ENCODE measurements around the gene U2AF1L4. TPM values are rescaled to one million over a fixed set of nuclear protein-coding genes. Genes with fewer than 3 reads are reported as not detected.

Gene U2AF1L4
- total and polyA plus RNA-seq, 9 donors = 10.6 to 17.6 (median 14.1) TPM

DNA sequence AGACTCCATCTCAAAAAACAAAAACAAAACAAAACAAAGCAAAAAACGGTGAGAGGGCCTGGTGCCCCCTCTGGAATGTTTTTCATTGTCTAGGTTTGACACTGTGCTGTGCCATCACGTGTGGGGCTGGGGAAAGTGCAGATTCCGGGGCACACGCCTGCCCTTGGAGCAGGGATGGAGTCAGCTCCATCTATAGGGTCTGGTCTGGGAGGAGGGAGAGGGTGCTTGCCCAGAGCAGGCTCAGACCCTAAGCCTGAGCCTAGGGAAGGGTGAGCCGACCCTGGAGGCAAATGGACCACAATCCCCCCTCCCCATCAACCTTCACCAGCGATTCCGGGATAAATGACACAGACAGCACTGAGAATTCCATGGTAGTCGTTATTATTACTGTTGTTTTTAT, 51.8 kb downstream of the U2AF1L4 start:
- no peaks in the 10 kb centered on the region for H3K36me3 ChIP-seq (ENCODE audit: control insufficient read depth, insufficient read depth, low read length)
- no peak for DNase-seq
- no peak overlapping the region for H3K4me3 ChIP-seq (ENCODE audit: low read length)
- H3K9me3 ChIP-seq (replicated peaks; ENCODE audit: control insufficient read depth, low read depth, low read length) = no peaks in the 10 kb centered on the region
- H3K4me1 ChIP-seq (ENCODE audit: control insufficient read depth, insufficient read depth, low read length) = no peaks in the 10 kb centered on the region
- H3K27ac ChIP-seq (ENCODE audit: low read length) = no peak overlapping the region
- no CpG with 5 or more reads among the region's 8 CpGs for WGBS (ENCODE audit: insufficient coverage)
- no peaks in the 10 kb centered on the region for H3K27me3 ChIP-seq (ENCODE audit: control insufficient read depth, insufficient read depth, low read length)

Other genes starting within 250 kb of the U2AF1L4 start
- 2.0 TPM for gene DMKN, start 231.8 kb downstream of the U2AF1L4 start, total RNA-seq
- 10 to 100 TPM in 1 of 8 donors, 1 to 10 TPM in 7; 1.1 to 22.6 (median 2.1) TPM for gene DMKN, start 231.8 kb downstream of the U2AF1L4 start, polyA plus RNA-seq (ENCODE audit: insufficient read depth in 1 of 8, insufficient read length in 8 of 8, low replicate concordance in 1 of 8)
- not detected for gene SBSN, start 217.1 kb downstream of the U2AF1L4 start, total RNA-seq
- 1 to 10 TPM in 1 of 8 donors, under 1 TPM in 3, not detected in 4; 0.10 to 5.1 (median 0.40) TPM for gene SBSN, start 217.1 kb downstream of the U2AF1L4 start, polyA plus RNA-seq (ENCODE audit: insufficient read depth in 1 of 8, insufficient read length in 8 of 8, low replicate concordance in 1 of 8)
- not detected for gene GAPDHS, start 212.0 kb downstream of the U2AF1L4 start, total RNA-seq
- gene GAPDHS, start 212.0 kb downstream of the U2AF1L4 start, polyA plus RNA-seq (ENCODE audit: insufficient read depth in 1 of 8, insufficient read length in 8 of 8, low replicate concordance in 1 of 8) = not detected
- gene TMEM147, start 199.8 kb downstream of the U2AF1L4 start, total RNA-seq = 51.4 TPM
- gene TMEM147, start 199.8 kb downstream of the U2AF1L4 start, polyA plus RNA-seq (ENCODE audit: insufficient read depth in 1 of 8, insufficient read length in 8 of 8, low replicate concordance in 1 of 8) = 10 to 100 TPM; 41.5 to 50.1 (median 44.6) TPM
- not detected for gene ATP4A, start 181.8 kb downstream of the U2AF1L4 start, total RNA-seq
- gene ATP4A, start 181.8 kb downstream of the U2AF1L4 start, polyA plus RNA-seq (ENCODE audit: insufficient read depth in 1 of 8, insufficient read length in 8 of 8, low replicate concordance in 1 of 8) = under 1 TPM in 1 of 8 donors, not detected in 7; 0.52 TPM
- not detected for gene PMIS2, start 159.2 kb downstream of the U2AF1L4 start, total RNA-seq
- not detected for gene PMIS2, start 159.2 kb downstream of the U2AF1L4 start, polyA plus RNA-seq (ENCODE audit: insufficient read depth in 1 of 8, insufficient read length in 8 of 8, low replicate concordance in 1 of 8)
- 9.5 TPM for gene HAUS5, start 132.7 kb downstream of the U2AF1L4 start, total RNA-seq
- 10 to 100 TPM in 7 of 8 donors, 1 to 10 TPM in 1; 9.4 to 16.1 (median 12.6) TPM for gene HAUS5, start 132.7 kb downstream of the U2AF1L4 start, polyA plus RNA-seq (ENCODE audit: insufficient read depth in 1 of 8, insufficient read length in 8 of 8, low replicate concordance in 1 of 8)
- 32.8 TPM for gene RBM42, start 116.4 kb downstream of the U2AF1L4 start, total RNA-seq
- gene RBM42, start 116.4 kb downstream of the U2AF1L4 start, polyA plus RNA-seq (ENCODE audit: insufficient read depth in 1 of 8, insufficient read length in 8 of 8, low replicate concordance in 1 of 8) = 10 to 100 TPM; 44.7 to 55.3 (median 51.5) TPM
- 1.6 TPM for gene ETV2, start 103.7 kb downstream of the U2AF1L4 start, total RNA-seq
- 1 to 10 TPM; 1.7 to 4.9 (median 3.2) TPM for gene ETV2, start 103.7 kb downstream of the U2AF1L4 start, polyA plus RNA-seq (ENCODE audit: insufficient read depth in 1 of 8, insufficient read length in 8 of 8, low replicate concordance in 1 of 8)
- gene COX6B1, start 97.1 kb downstream of the U2AF1L4 start, total RNA-seq = 582 TPM
- gene COX6B1, start 97.1 kb downstream of the U2AF1L4 start, polyA plus RNA-seq (ENCODE audit: insufficient read depth in 1 of 8, insufficient read length in 8 of 8, low replicate concordance in 1 of 8) = 100 to 1,000 TPM; 263 to 328 (median 300) TPM
- gene UPK1A, start 78.9 kb downstream of the U2AF1L4 start, total RNA-seq = not detected
- 1 to 10 TPM in 1 of 8 donors, under 1 TPM in 2, not detected in 5; 0.17 to 7.7 (median 0.28) TPM for gene UPK1A, start 78.9 kb downstream of the U2AF1L4 start, polyA plus RNA-seq (ENCODE audit: insufficient read depth in 1 of 8, insufficient read length in 8 of 8, low replicate concordance in 1 of 8)
- not detected for gene ZBTB32, start 40.9 kb downstream of the U2AF1L4 start, total RNA-seq
- under 1 TPM in 6 of 8 donors, not detected in 2; 0.25 to 0.40 (median 0.36) TPM for gene ZBTB32, start 40.9 kb downstream of the U2AF1L4 start, polyA plus RNA-seq (ENCODE audit: insufficient read depth in 1 of 8, insufficient read length in 8 of 8, low replicate concordance in 1 of 8)
- gene KMT2B, start 27.4 kb downstream of the U2AF1L4 start, total RNA-seq = 7.6 TPM
- gene KMT2B, start 27.4 kb downstream of the U2AF1L4 start, polyA plus RNA-seq (ENCODE audit: insufficient read depth in 1 of 8, insufficient read length in 8 of 8, low replicate concordance in 1 of 8) = 10 to 100 TPM; 17.3 to 33.7 (median 25.3) TPM
- gene IGFLR1, start 3.0 kb downstream of the U2AF1L4 start, total RNA-seq = 2.1 TPM
- gene IGFLR1, start 3.0 kb downstream of the U2AF1L4 start, polyA plus RNA-seq (ENCODE audit: insufficient read depth in 1 of 8, insufficient read length in 8 of 8, low replicate concordance in 1 of 8) = 1 to 10 TPM; 3.0 to 5.6 (median 3.9) TPM
- gene PSENEN, start 233 bp upstream of the U2AF1L4 start, total RNA-seq = 40.2 TPM
- 10 to 100 TPM; 34.1 to 45.1 (median 36.8) TPM for gene PSENEN, start 233 bp upstream of the U2AF1L4 start, polyA plus RNA-seq (ENCODE audit: insufficient read depth in 1 of 8, insufficient read length in 8 of 8, low replicate concordance in 1 of 8)
- 10.2 TPM for gene LIN37, start 3.2 kb upstream of the U2AF1L4 start, total RNA-seq
- 10 to 100 TPM in 5 of 8 donors, 1 to 10 TPM in 3; 9.2 to 12.8 (median 10.9) TPM for gene LIN37, start 3.2 kb upstream of the U2AF1L4 start, polyA plus RNA-seq (ENCODE audit: insufficient read depth in 1 of 8, insufficient read length in 8 of 8, low replicate concordance in 1 of 8)
- 46.7 TPM for gene HSPB6, start 11.6 kb upstream of the U2AF1L4 start, total RNA-seq
- gene HSPB6, start 11.6 kb upstream of the U2AF1L4 start, polyA plus RNA-seq (ENCODE audit: insufficient read depth in 1 of 8, insufficient read length in 8 of 8, low replicate concordance in 1 of 8) = 100 to 1,000 TPM; 236 to 741 (median 528) TPM
- gene PROSER3, start 12.8 kb upstream of the U2AF1L4 start, total RNA-seq = 3.9 TPM
- 10 to 100 TPM in 6 of 8 donors, 1 to 10 TPM in 2; 6.9 to 14.6 (median 11.9) TPM for gene PROSER3, start 12.8 kb upstream of the U2AF1L4 start, polyA plus RNA-seq (ENCODE audit: insufficient read depth in 1 of 8, insufficient read length in 8 of 8, low replicate concordance in 1 of 8)
- gene ARHGAP33, start 30.1 kb upstream of the U2AF1L4 start, total RNA-seq = 3.6 TPM
- 10 to 100 TPM in 7 of 8 donors, 1 to 10 TPM in 1; 8.3 to 28.5 (median 19.4) TPM for gene ARHGAP33, start 30.1 kb upstream of the U2AF1L4 start, polyA plus RNA-seq (ENCODE audit: insufficient read depth in 1 of 8, insufficient read length in 8 of 8, low replicate concordance in 1 of 8)
- gene PRODH2, start 67.4 kb upstream of the U2AF1L4 start, total RNA-seq = not detected
- under 1 TPM in 2 of 8 donors, not detected in 6; 0.18 to 0.27 TPM for gene PRODH2, start 67.4 kb upstream of the U2AF1L4 start, polyA plus RNA-seq (ENCODE audit: insufficient read depth in 1 of 8, insufficient read length in 8 of 8, low replicate concordance in 1 of 8)
- 0.09 TPM for gene NPHS1, start 107.1 kb upstream of the U2AF1L4 start, total RNA-seq
- under 1 TPM in 7 of 8 donors, not detected in 1; 0.04 to 0.37 (median 0.21) TPM for gene NPHS1, start 107.1 kb upstream of the U2AF1L4 start, polyA plus RNA-seq (ENCODE audit: insufficient read depth in 1 of 8, insufficient read length in 8 of 8, low replicate concordance in 1 of 8)
- gene KIRREL2, start 111.5 kb upstream of the U2AF1L4 start, total RNA-seq = 0.31 TPM
- gene KIRREL2, start 111.5 kb upstream of the U2AF1L4 start, polyA plus RNA-seq (ENCODE audit: insufficient read depth in 1 of 8, insufficient read length in 8 of 8, low replicate concordance in 1 of 8) = 1 to 10 TPM in 1 of 8 donors, under 1 TPM in 7; 0.28 to 1.0 (median 0.58) TPM
- 4.7 TPM for gene APLP1, start 123.2 kb upstream of the U2AF1L4 start, total RNA-seq
- gene APLP1, start 123.2 kb upstream of the U2AF1L4 start, polyA plus RNA-seq (ENCODE audit: insufficient read depth in 1 of 8, insufficient read length in 8 of 8, low replicate concordance in 1 of 8) = 10 to 100 TPM in 3 of 8 donors, 1 to 10 TPM in 5; 4.6 to 10.7 (median 7.5) TPM
- 1.8 TPM for gene NFKBID, start 155.1 kb upstream of the U2AF1L4 start, total RNA-seq
- 1 to 10 TPM in 6 of 8 donors, under 1 TPM in 2; 0.85 to 3.3 (median 1.6) TPM for gene NFKBID, start 155.1 kb upstream of the U2AF1L4 start, polyA plus RNA-seq (ENCODE audit: insufficient read depth in 1 of 8, insufficient read length in 8 of 8, low replicate concordance in 1 of 8)
- gene HCST, start 157.1 kb upstream of the U2AF1L4 start, total RNA-seq = 4.0 TPM
- gene HCST, start 157.1 kb upstream of the U2AF1L4 start, polyA plus RNA-seq (ENCODE audit: insufficient read depth in 1 of 8, insufficient read length in 8 of 8, low replicate concordance in 1 of 8) = 1 to 10 TPM; 3.5 to 7.8 (median 5.6) TPM
- gene TYROBP, start 162.9 kb upstream of the U2AF1L4 start, total RNA-seq = 18.0 TPM
- gene TYROBP, start 162.9 kb upstream of the U2AF1L4 start, polyA plus RNA-seq (ENCODE audit: insufficient read depth in 1 of 8, insufficient read length in 8 of 8, low replicate concordance in 1 of 8) = 10 to 100 TPM; 16.5 to 22.5 (median 18.9) TPM
- gene LRFN3, start 191.0 kb upstream of the U2AF1L4 start, total RNA-seq = 1.8 TPM
- 10 to 100 TPM in 3 of 8 donors, 1 to 10 TPM in 5; 6.3 to 13.9 (median 9.3) TPM for gene LRFN3, start 191.0 kb upstream of the U2AF1L4 start, polyA plus RNA-seq (ENCODE audit: insufficient read depth in 1 of 8, insufficient read length in 8 of 8, low replicate concordance in 1 of 8)
- gene SDHAF1, start 249.8 kb upstream of the U2AF1L4 start, total RNA-seq = 18.7 TPM
- gene SDHAF1, start 249.8 kb upstream of the U2AF1L4 start, polyA plus RNA-seq (ENCODE audit: insufficient read depth in 1 of 8, insufficient read length in 8 of 8, low replicate concordance in 1 of 8) = 10 to 100 TPM; 10.9 to 14.8 (median 12.9) TPM

Data from muscle of leg (tissue), 11 donors.